GM12892 (cell line): Measurements from ENCODE around the gene NOP58.
"Not testable (repeated sequence)": the region's sequence is repeated elsewhere in the genome, so short reads cannot be mapped to it uniquely, and the experiment has no call there.

ENCODE experiments used
- DNase-seq: peaks from one replicate; pipeline ENCODE4 v3.0.0; 2011; ENCODE audit not compliant: insufficient read length
- FAIRE-seq: peaks from 2 replicates; lab custom pipeline; 2011; peaks lifted over from hg19 to GRCh38; lab: Jason Lieb, UNC
- POLR2A ChIP-seq: IDR thresholded peaks from 2 replicates; pipeline ENCODE4 v1.6.1; 2011; ENCODE audit warnings: low read depth, low read length, control low read depth
- POLR2AphosphoS5 ChIP-seq: IDR thresholded peaks from 2 replicates; pipeline ENCODE4 v1.6.1; 2011; ENCODE audit warnings: low read depth, low read length, control low read depth
- TAF1 ChIP-seq: IDR thresholded peaks from 2 replicates; pipeline ENCODE4 v1.6.1; 2011; ENCODE audit warnings: low read depth, mild to moderate bottlenecking, control low read depth, low read length, borderline replicate concordance

The NOP58 gene

GRCh38 chr2:202270487-202270886 lies 4.9 kb downstream of the NOP58 start:
- TF ChIP-seq POLR2AphosphoS5 (no peak), TAF1 (no peak), POLR2A (no peak)
- no peak for DNase-seq
- no peak for FAIRE-seq

GRCh38 chr2:202276078-202276720 lies 10.6 kb downstream of the NOP58 start:
- not testable (repeated sequence) for DNase-seq, FAIRE-seq

GRCh38 chr2:202278036-202278760 lies 12.6 kb downstream of the NOP58 start:
- TF ChIP-seq TAF1 (no peak), POLR2A (no peak), POLR2AphosphoS5 (no peak)
- FAIRE-seq (peak; percentile 57), DNase-seq (no peak)

GRCh38 chr2:202278944-202279343 lies 13.4 kb downstream of the NOP58 start:
- FAIRE-seq = no peak
- DNase-seq = no peak
- TF ChIP-seq TAF1 (no peak), POLR2A (no peak)

- no peak for DNase-seq
- FAIRE-seq = no peak
- TF ChIP-seq TAF1 (no peak), POLR2AphosphoS5 (peak; percentile 47; the same call in 1 of the 2 replicates), POLR2A (0 out of 2 replicates have a peak, but pooled peaks have one; percentile 10)
Observed at GRCh38 chr2:202286595-202286994, 21.0 kb downstream of the NOP58 start.

GRCh38 chr2:202289394-202290204 lies 24.0 kb downstream of the NOP58 start:
- DNase-seq = no peak
- no peak for FAIRE-seq
- TF ChIP-seq POLR2AphosphoS5 (no peak), TAF1 (no peak), POLR2A (no peak; the same call in 1 of the 2 replicates)

- DNase-seq (no peak), FAIRE-seq (no peak)
- TF ChIP-seq POLR2AphosphoS5 (no peak), TAF1 (no peak)
Observed at GRCh38 chr2:202290316-202290715, 24.8 kb downstream of the NOP58 start.

GRCh38 chr2:202290970-202291369 lies 25.4 kb downstream of the NOP58 start:
- FAIRE-seq = no peak
- TF ChIP-seq POLR2AphosphoS5 (no peak), TAF1 (no peak), POLR2A (no peak)
- DNase-seq = no peak

GRCh38 chr2:202299712-202300111 lies 34.1 kb downstream of the NOP58 start:
- FAIRE-seq (peak; percentile 69), DNase-seq (no peak)
- TF ChIP-seq TAF1 (no peak), POLR2A (no peak), POLR2AphosphoS5 (no peak)

GRCh38 chr2:202306034-202306433 lies 40.5 kb downstream of the NOP58 start:
- peak; percentile 27; the same call in 1 of the 2 replicates for TF ChIP-seq POLR2AphosphoS5
- peak; percentile 56 for TF ChIP-seq POLR2A
- no peak for TF ChIP-seq TAF1
- no peak for FAIRE-seq
- DNase-seq = no peak

GRCh38 chr2:202307690-202308089 lies 42.1 kb downstream of the NOP58 start:
- DNase-seq (no peak), FAIRE-seq (no peak)
- TF ChIP-seq POLR2AphosphoS5 (0 out of 2 replicates have a peak, but pooled peaks have one; percentile 52), TAF1 (no peak), POLR2A (no peak)
